IMR-90 (cell line): Measurements from ENCODE around the gene RXRB. TPM values are rescaled to one million over a fixed set of nuclear protein-coding genes. Genes with fewer than 3 reads are reported as not detected.
"Not testable (repeated sequence)": the region's sequence is repeated elsewhere in the genome, so short reads cannot be mapped to it uniquely, and the experiment has no call there.

Experiments
- ATAC-seq: fragments of 200-7000 bp; cut with Tn5 transposase; 2 replicates; pipeline ENCODE4 v1.9.1; 2020; ENCODE audit warnings: low read depth, mild to moderate bottlenecking, moderate library complexity
- BruUV-seq: library from RNA; stranded (reverse); fragments of 400-500 nt; replicated peaks from 2 replicates; lab custom pipeline; 2021; lab: Mats Ljungman, UMichigan
- CTCF ChIA-PET: fragments of 300-600 bp; formaldehyde crosslinking; extraction: SDS; loops from one replicate; lab custom pipeline; 2021; ENCODE audit warnings: antibody characterized with exemption; lab: Yijun Ruan, JAX
- POLR2A ChIA-PET: fragments of 300-600 bp; sonication (Branson Sonifier 250); formaldehyde crosslinking; loops from one replicate; lab custom pipeline; 2022; ENCODE audit warnings: antibody characterized with exemption; ENCODE audit not compliant: unreplicated experiment; lab: Charles Lee
- DNase-seq: peaks from one replicate; pipeline ENCODE4 v3.0.0; 2013
- H2AFZ ChIP-seq: replicated peaks from 2 replicates; pipeline ENCODE3; 2013; ENCODE audit warnings: low read length, mild to moderate bottlenecking; ENCODE audit not compliant: poor library complexity
- H2AK5ac ChIP-seq: 2 replicates; pipeline ENCODE4 v1.6.1; 2013; ENCODE audit warnings: low read depth, low read length, inconsistent platforms
- H2AK9ac ChIP-seq: replicated peaks from 2 replicates; pipeline ENCODE3; 2013; ENCODE audit warnings: mild to moderate bottlenecking, low read depth, low read length, moderate library complexity; ENCODE audit not compliant: poor library complexity
- H2BK120ac ChIP-seq: 2 replicates; pipeline ENCODE4 v1.6.1; 2013; ENCODE audit warnings: low read depth, low read length, inconsistent platforms
- H2BK15ac ChIP-seq: 3 replicates; pipeline ENCODE4 v1.6.1; 2013; ENCODE audit warnings: low read depth, low read length, inconsistent platforms
- H2BK20ac ChIP-seq: 2 replicates; pipeline ENCODE4 v1.6.1; 2013; ENCODE audit warnings: low read depth, mild to moderate bottlenecking, inconsistent platforms, low read length, moderate library complexity
- H2BK5ac ChIP-seq: 2 replicates; pipeline ENCODE4 v1.6.1; 2013; ENCODE audit warnings: mild to moderate bottlenecking, low read depth, low read length, inconsistent platforms; ENCODE audit not compliant: poor library complexity, severe bottlenecking
- H3K14ac ChIP-seq: replicated peaks from 2 replicates; pipeline ENCODE4 v1.6.1; 2013; ENCODE audit warnings: low read depth, low read length, inconsistent platforms
- H3K18ac ChIP-seq: 2 replicates; pipeline ENCODE4 v1.6.1; 2013; ENCODE audit warnings: low read depth, low read length, control low read depth
- H3K23ac ChIP-seq: 2 replicates; pipeline ENCODE4 v1.6.1; 2013; ENCODE audit warnings: low read depth, low read length, inconsistent platforms
- H3K27ac ChIP-seq: 2 replicates; pipeline ENCODE4 v1.5.1; 2013; ENCODE audit warnings: mild to moderate bottlenecking, control low read depth, low read length; ENCODE audit not compliant: insufficient read depth
- H3K27me3 ChIP-seq: 2 replicates; pipeline ENCODE4 v1.6.1; 2013; ENCODE audit warnings: low read length; ENCODE audit not compliant: control insufficient read depth, insufficient read depth
- H3K36me3 ChIP-seq: 2 replicates; pipeline ENCODE4 v1.6.1; 2013; ENCODE audit warnings: low read length, mixed read lengths; ENCODE audit not compliant: control insufficient read depth, insufficient read depth
- H3K4ac ChIP-seq: 2 replicates; pipeline ENCODE4 v1.6.1; 2013; ENCODE audit warnings: low read depth, low read length, inconsistent platforms
- H3K4me1 ChIP-seq: 2 replicates; pipeline ENCODE4 v1.6.1; 2013; ENCODE audit warnings: low read length, mixed read lengths; ENCODE audit not compliant: control insufficient read depth, insufficient read depth
- H3K4me2 ChIP-seq: 2 replicates; pipeline ENCODE4 v1.6.1; 2013; ENCODE audit warnings: low read depth, mild to moderate bottlenecking, control low read depth, low read length, moderate library complexity
- H3K4me3 ChIP-seq: 2 replicates; pipeline ENCODE4 v1.5.1; 2013; ENCODE audit warnings: low read depth, mild to moderate bottlenecking, control low read depth, low read length, moderate library complexity; ENCODE audit not compliant: insufficient read depth
- H3K56ac ChIP-seq: 2 replicates; pipeline ENCODE4 v1.6.1; 2013; ENCODE audit warnings: low read length, inconsistent platforms; ENCODE audit not compliant: insufficient read depth; ENCODE audit errors: extremely low read depth
- H3K79me1 ChIP-seq, 2 experiments: 2 replicates each; pipeline ENCODE4 v1.6.1; 2013; ENCODE audit warnings: low read length in 2 of 2, inconsistent platforms in 1 of 2, low read depth in 1 of 2
- H3K9ac ChIP-seq: 2 replicates; pipeline ENCODE4 v1.6.1; 2013; ENCODE audit warnings: low read depth, low read length, control low read depth
- H3K9me1 ChIP-seq: 2 replicates; pipeline ENCODE4 v1.6.1; 2013; ENCODE audit warnings: low read length, inconsistent platforms; ENCODE audit not compliant: insufficient read depth
- H3K9me3 ChIP-seq: 2 replicates; pipeline ENCODE4 v1.6.1; 2013; ENCODE audit warnings: low read length; ENCODE audit not compliant: control insufficient read depth, insufficient read depth
- H4K20me1 ChIP-seq: 2 replicates; pipeline ENCODE4 v1.6.1; 2013; ENCODE audit warnings: low read length, inconsistent platforms; ENCODE audit not compliant: insufficient read depth
- H4K5ac ChIP-seq: 2 replicates; pipeline ENCODE4 v1.6.1; 2013; ENCODE audit warnings: mild to moderate bottlenecking, low read depth, low read length, control low read depth
- H4K8ac ChIP-seq, 2 experiments: 2 replicates each; pipeline ENCODE4 v1.6.1; 2013; ENCODE audit warnings: low read depth in 2 of 2, low read length in 2 of 2, control low read depth in 1 of 2, inconsistent platforms in 1 of 2
- H4K91ac ChIP-seq: 2 replicates; pipeline ENCODE4 v1.6.1; 2013; ENCODE audit warnings: low read depth, low read length, inconsistent platforms; ENCODE audit not compliant: insufficient read depth
- WGBS, 2 experiments: methylation state at CpG; one replicate each; pipeline versions ENCODE4 v1.1.5 to v1.1.7; 2013; ENCODE audit warnings: missing lambda C conversion rate in 2 of 2; ENCODE audit not compliant: insufficient read length in 1 of 2; ENCODE audit errors: extremely low coverage in 2 of 2; 5-methylcytosine and 5-hydroxymethylcytosine counted together
- dilution Hi-C: fragments of 300-500 bp; cut with HindIII; formaldehyde crosslinking; loops from one replicate; pipeline ENCODE4 v1.14.3; 2018; ENCODE audit warnings: low sequenced_read_pairs; ENCODE audit not compliant: unreplicated experiment
- in situ Hi-C: fragments of 300-500 bp; cut with MboI; formaldehyde crosslinking; loops from 3 replicates; pipeline ENCODE4 v1.14.3; 2019; ENCODE audit warnings: low sequenced_read_pairs, inconsistent platforms, mixed read lengths
- intact Hi-C: fragments of 100-400 bp; cut with micrococcal nuclease; formaldehyde crosslinking; loops from 2 replicates; pipeline ENCODE4 v1.10.0; 2022
- polyA plus RNA-seq, 3 experiments: library from polyadenylated mRNA; depleted of rRNA; stranded (reverse); fragments of >200 nt; gene quantifications; 2 replicates each; pipeline ENCODE4 v1.2.3, GENCODE V29; 2012; ENCODE audit warnings: low replicate concordance in 1 of 3
- total RNA-seq: library from RNA; depleted of rRNA; stranded (reverse); fragments of >200 nt; gene quantifications from 2 replicates; pipeline ENCODE4 v1.2.3, GENCODE V29; 2012

RXRB gene
- total and polyA plus RNA-seq, 2 of the 4 experiments (the other 2 are of a cell fraction): 18.6 to 53.7 TPM

DNA sequence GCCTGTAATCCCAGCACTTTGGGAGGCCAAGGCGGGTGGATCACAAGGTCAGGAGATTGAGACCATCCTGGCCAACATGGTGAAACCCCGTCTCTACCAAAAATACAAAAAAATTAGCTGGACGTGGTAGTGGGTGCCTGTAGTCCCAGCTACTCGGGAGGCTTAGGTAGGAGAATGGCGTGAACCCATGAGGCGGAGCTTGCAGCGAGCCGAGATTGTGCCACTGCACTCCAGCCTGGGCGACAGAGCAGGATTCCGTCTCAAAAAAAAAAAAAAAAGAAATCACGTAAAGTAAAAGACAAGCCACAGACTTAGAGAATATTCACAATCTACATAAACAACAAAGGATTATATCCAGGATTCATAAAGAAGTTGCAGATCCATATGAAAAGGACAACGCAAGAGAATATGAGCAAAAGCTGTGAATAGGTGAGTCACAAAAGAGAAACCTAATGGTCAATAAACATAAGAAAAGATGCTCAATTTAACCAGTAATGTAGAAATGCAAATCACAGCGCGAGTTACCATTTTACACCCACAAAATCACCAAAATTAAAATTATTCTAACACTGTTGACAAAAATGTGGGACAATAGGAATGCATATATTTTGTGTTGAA, 26.1 kb upstream of the RXRB start:
- H2BK120ac ChIP-seq, H4K8ac ChIP-seq, H3K14ac ChIP-seq, H3K56ac ChIP-seq, H4K20me1 ChIP-seq, H3K9me3 ChIP-seq, H3K23ac ChIP-seq, ATAC-seq, H3K4me3 ChIP-seq, H3K9me1 ChIP-seq, H2AK5ac ChIP-seq, CTCF ChIA-PET, H2BK15ac ChIP-seq, BruUV-seq, H4K91ac ChIP-seq, H3K18ac ChIP-seq, H3K4me2 ChIP-seq, POLR2A ChIA-PET, H3K27ac ChIP-seq, DNase-seq, dilution Hi-C loops, H3K4ac ChIP-seq, H3K36me3 ChIP-seq, in situ Hi-C loops, H3K4me1 ChIP-seq, H2AK9ac ChIP-seq, H3K79me1 ChIP-seq, H4K5ac ChIP-seq, H2AFZ ChIP-seq, H3K9ac ChIP-seq, intact Hi-C loops, H2BK5ac ChIP-seq, H2BK20ac ChIP-seq: not testable (repeated sequence)
- WGBS, 2 experiments: no CpG with 5 or more reads among the region's 14 CpGs
- H3K27me3 ChIP-seq: peaks cover 20% of the 10 kb centered on the region
